ENCODE results near the gene TEKT2. TPM values are rescaled to one million over a fixed set of nuclear protein-coding genes. Genes with fewer than 3 reads are reported as not detected.

The TEKT2 gene
- total and polyA plus RNA-seq, 2 of the 8 experiments (the other 6 are each of a cell fraction or from before 2014, with no cell fraction given) = 1.6 to 1.7 TPM

DNA sequence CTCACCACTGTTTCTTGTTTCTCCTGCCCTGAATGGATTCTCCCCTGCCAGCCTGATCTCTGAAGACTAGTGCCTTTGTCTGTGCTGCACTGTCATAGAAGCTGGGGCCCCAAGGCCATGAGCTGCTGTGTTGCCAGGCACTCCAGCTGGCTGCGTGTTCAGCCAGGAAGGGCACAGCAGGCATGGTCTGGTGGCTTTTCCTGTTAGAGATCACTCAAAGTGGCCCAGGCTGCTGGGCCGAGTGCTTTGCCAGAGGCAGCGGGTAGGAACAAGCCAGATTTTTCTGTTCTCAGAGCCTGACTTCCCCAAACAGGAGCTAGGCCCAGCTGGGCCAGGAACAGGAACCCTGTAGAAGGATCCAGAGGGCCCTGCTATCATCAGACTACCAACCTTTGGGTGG is 10.0 kb downstream of the TEKT2 start (continued):
- TF ChIP-seq EP300 (IDR thresholded peaks at IDR 0.05; ENCODE audit: borderline replicate concordance in 1 of 2, low read depth in 2 of 2, low read length in 2 of 2) = no peak
- TF ChIP-seq, protein P1, sequence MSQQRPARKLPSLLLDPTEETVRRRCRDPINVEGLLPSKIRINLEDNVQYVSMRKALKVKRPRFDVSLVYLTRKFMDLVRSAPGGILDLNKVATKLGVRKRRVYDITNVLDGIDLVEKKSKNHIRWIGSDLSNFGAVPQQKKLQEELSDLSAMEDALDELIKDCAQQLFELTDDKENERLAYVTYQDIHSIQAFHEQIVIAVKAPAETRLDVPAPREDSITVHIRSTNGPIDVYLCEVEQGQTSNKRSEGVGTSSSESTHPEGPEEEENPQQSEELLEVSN (IDR thresholded peaks at IDR 0.05) = no peak
- TF ChIP-seq RFX5 (IDR thresholded peaks at IDR 0.05; ENCODE audit: borderline replicate concordance, low read depth, low read length) = no peak
- TF ChIP-seq, protein P2, sequence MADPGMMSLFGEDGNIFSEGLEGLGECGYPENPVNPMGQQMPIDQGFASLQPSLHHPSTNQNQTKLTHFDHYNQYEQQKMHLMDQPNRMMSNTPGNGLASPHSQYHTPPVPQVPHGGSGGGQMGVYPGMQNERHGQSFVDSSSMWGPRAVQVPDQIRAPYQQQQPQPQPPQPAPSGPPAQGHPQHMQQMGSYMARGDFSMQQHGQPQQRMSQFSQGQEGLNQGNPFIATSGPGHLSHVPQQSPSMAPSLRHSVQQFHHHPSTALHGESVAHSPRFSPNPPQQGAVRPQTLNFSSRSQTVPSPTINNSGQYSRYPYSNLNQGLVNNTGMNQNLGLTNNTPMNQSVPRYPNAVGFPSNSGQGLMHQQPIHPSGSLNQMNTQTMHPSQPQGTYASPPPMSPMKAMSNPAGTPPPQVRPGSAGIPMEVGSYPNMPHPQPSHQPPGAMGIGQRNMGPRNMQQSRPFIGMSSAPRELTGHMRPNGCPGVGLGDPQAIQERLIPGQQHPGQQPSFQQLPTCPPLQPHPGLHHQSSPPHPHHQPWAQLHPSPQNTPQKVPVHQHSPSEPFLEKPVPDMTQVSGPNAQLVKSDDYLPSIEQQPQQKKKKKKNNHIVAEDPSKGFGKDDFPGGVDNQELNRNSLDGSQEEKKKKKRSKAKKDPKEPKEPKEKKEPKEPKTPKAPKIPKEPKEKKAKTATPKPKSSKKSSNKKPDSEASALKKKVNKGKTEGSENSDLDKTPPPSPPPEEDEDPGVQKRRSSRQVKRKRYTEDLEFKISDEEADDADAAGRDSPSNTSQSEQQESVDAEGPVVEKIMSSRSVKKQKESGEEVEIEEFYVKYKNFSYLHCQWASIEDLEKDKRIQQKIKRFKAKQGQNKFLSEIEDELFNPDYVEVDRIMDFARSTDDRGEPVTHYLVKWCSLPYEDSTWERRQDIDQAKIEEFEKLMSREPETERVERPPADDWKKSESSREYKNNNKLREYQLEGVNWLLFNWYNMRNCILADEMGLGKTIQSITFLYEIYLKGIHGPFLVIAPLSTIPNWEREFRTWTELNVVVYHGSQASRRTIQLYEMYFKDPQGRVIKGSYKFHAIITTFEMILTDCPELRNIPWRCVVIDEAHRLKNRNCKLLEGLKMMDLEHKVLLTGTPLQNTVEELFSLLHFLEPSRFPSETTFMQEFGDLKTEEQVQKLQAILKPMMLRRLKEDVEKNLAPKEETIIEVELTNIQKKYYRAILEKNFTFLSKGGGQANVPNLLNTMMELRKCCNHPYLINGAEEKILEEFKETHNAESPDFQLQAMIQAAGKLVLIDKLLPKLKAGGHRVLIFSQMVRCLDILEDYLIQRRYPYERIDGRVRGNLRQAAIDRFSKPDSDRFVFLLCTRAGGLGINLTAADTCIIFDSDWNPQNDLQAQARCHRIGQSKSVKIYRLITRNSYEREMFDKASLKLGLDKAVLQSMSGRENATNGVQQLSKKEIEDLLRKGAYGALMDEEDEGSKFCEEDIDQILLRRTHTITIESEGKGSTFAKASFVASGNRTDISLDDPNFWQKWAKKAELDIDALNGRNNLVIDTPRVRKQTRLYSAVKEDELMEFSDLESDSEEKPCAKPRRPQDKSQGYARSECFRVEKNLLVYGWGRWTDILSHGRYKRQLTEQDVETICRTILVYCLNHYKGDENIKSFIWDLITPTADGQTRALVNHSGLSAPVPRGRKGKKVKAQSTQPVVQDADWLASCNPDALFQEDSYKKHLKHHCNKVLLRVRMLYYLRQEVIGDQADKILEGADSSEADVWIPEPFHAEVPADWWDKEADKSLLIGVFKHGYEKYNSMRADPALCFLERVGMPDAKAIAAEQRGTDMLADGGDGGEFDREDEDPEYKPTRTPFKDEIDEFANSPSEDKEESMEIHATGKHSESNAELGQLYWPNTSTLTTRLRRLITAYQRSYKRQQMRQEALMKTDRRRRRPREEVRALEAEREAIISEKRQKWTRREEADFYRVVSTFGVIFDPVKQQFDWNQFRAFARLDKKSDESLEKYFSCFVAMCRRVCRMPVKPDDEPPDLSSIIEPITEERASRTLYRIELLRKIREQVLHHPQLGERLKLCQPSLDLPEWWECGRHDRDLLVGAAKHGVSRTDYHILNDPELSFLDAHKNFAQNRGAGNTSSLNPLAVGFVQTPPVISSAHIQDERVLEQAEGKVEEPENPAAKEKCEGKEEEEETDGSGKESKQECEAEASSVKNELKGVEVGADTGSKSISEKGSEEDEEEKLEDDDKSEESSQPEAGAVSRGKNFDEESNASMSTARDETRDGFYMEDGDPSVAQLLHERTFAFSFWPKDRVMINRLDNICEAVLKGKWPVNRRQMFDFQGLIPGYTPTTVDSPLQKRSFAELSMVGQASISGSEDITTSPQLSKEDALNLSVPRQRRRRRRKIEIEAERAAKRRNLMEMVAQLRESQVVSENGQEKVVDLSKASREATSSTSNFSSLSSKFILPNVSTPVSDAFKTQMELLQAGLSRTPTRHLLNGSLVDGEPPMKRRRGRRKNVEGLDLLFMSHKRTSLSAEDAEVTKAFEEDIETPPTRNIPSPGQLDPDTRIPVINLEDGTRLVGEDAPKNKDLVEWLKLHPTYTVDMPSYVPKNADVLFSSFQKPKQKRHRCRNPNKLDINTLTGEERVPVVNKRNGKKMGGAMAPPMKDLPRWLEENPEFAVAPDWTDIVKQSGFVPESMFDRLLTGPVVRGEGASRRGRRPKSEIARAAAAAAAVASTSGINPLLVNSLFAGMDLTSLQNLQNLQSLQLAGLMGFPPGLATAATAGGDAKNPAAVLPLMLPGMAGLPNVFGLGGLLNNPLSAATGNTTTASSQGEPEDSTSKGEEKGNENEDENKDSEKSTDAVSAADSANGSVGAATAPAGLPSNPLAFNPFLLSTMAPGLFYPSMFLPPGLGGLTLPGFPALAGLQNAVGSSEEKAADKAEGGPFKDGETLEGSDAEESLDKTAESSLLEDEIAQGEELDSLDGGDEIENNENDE (IDR thresholded peaks at IDR 0.05; ENCODE audit: insufficient replicate concordance, low read length) = no peak
